RWPE1 (cell line): ENCODE measurements around the gene SORBS1.

Experiments
- CTCF ChIA-PET: fragments of 350-600 bp; sonication (Branson Sonifier 250); formaldehyde crosslinking; extraction: SDS; loops from one replicate; lab custom pipeline; 2021; lab: Yijun Ruan, JAX
- POLR2A ChIA-PET: fragments of 400-600 bp; formaldehyde crosslinking; extraction: SDS; loops from one replicate; lab custom pipeline; 2020; ENCODE audit warnings: antibody characterized with exemption; ENCODE audit not compliant: low non-redundant PET; lab: Yijun Ruan, JAX
- DNase-seq: peaks from one replicate; pipeline ENCODE4 v3.0.0; 2012; ENCODE audit warnings: low spot score
- H3K27ac ChIP-seq: fragments of 450-650 bp; 2 replicates; pipeline ENCODE4 v1.5.1; 2017
- CTCF ChIP-seq: fragments of 450-650 bp; conservative IDR thresholded peaks from 2 replicates; pipeline ENCODE4 v1.5.1; 2017; ENCODE audit warnings: low read depth, mild to moderate bottlenecking

Gene SORBS1

GRCh38 chr10:95300022-95300539 is 261.1 kb downstream of the SORBS1 start:
- no peak for TF ChIP-seq CTCF
- CTCF ChIA-PET, result no interaction called here
- DNase-seq, result no peak
- no peak overlapping the region for H3K27ac ChIP-seq
- POLR2A ChIA-PET, result no interaction called here

GRCh38 chr10:95297402-95297801 is 263.8 kb downstream of the SORBS1 start:
- TF ChIP-seq CTCF, result no peak
- CTCF ChIA-PET, result interaction anchor here (0.6 to 0.7 kb wide), 2 partner anchors 23 to 66 kb away, joined by 3 to 6 read pairs; no protein-coding TSS in a partner anchor
- no peak for DNase-seq
- POLR2A ChIA-PET, result no interaction called here
- no peak overlapping the region for H3K27ac ChIP-seq

GRCh38 chr10:95296764-95297163 is 264.4 kb downstream of the SORBS1 start:
- ChIA-PET CTCF (interaction anchor here (0.5 kb wide), 1 partner anchor 10 kb away, joined by 4 read pairs; no protein-coding TSS in a partner anchor), POLR2A (no interaction called here)
- DNase-seq, result no peak
- TF ChIP-seq CTCF, result no peak
- H3K27ac ChIP-seq, result no peak overlapping the region

GRCh38 chr10:95295031-95295755 is 266.0 kb downstream of the SORBS1 start:
- no peak for DNase-seq
- H3K27ac ChIP-seq, result peak overlapping the region; percentile 90
- ChIA-PET CTCF (interaction anchor here (0.7 to 0.9 kb wide), 4 partner anchors 25 to 68 kb away, joined by 3 to 4 read pairs (median 3); no protein-coding TSS in a partner anchor), POLR2A (interaction anchor here (0.5 kb wide), 1 partner anchor 49 kb away, joined by 3 read pairs; no protein-coding TSS in a partner anchor)
- no peak for TF ChIP-seq CTCF

GRCh38 chr10:95293631-95294030 is 267.5 kb downstream of the SORBS1 start:
- DNase-seq, result no peak
- H3K27ac ChIP-seq, result no peak overlapping the region
- no peak for TF ChIP-seq CTCF
- CTCF ChIA-PET, result interaction anchor here (0.8 kb wide), 1 partner anchor 50 kb away, joined by 4 read pairs; no protein-coding TSS in a partner anchor
- POLR2A ChIA-PET, result no interaction called here

- no peak for DNase-seq
- H3K27ac ChIP-seq, result peak overlapping the region; percentile 86
- CTCF ChIA-PET, result interaction anchor here (0.6 to 1.1 kb wide), 3 partner anchors 20 to 380 kb away, joined by 3 to 8 read pairs (median 4); no protein-coding TSS in a partner anchor
- POLR2A ChIA-PET, result no interaction called here
- TF ChIP-seq CTCF, result no peak
These were observed 269.7 kb downstream of the SORBS1 start for GRCh38 chr10:95291365-95292039.
